Endothelial cell of umbilical vein (primary cell): ENCODE measurements around the gene TMEM51. TPM values are rescaled to one million over a fixed set of nuclear protein-coding genes. Genes with fewer than 3 reads are reported as not detected.
A peak's percentile ranks its signal among the peaks of the same experiment; 100 is the strongest.

Experiments used
- BruUV-seq: library from RNA; stranded (reverse); fragments of 400-500 nt; replicated peaks from 2 replicates; lab custom pipeline; 2021; lab: Mats Ljungman, UMichigan
- CTCF ChIA-PET: fragments of 300-600, 350-600 bp; sonication (Branson Sonifier 250); formaldehyde crosslinking; loops from one replicate; lab custom pipeline; 2021; ENCODE audit warnings: antibody characterized with exemption, inconsistent platforms; lab: Charles Lee
- POLR2A ChIA-PET: fragments of 300-600, 350-600 bp; sonication (Branson Sonifier 250); formaldehyde crosslinking; loops from one replicate; lab custom pipeline; 2021; ENCODE audit warnings: antibody characterized with exemption, inconsistent platforms; lab: Charles Lee
- DNase-seq: peaks from one replicate; pipeline ENCODE4 v3.0.0-alpha.2; 2011; ENCODE audit warnings: low read depth, low spot score
- FAIRE-seq: peaks from 2 replicates; lab custom pipeline; 2011; peaks lifted over from hg19 to GRCh38; lab: Jason Lieb, UNC
- H2AFZ ChIP-seq: 2 replicates; pipeline ENCODE4 v1.6.0; 2012; ENCODE audit warnings: low read depth, low read length, control low read depth, inconsistent platforms
- H3K27ac ChIP-seq: 2 replicates; pipeline ENCODE4 v1.5.1; 2011; ENCODE audit warnings: low read depth, mild to moderate bottlenecking, control low read depth, low read length, moderate library complexity; ENCODE audit not compliant: insufficient read depth
- H3K27me3 ChIP-seq, 2 experiments: 2 replicates each; pipeline versions ENCODE4 v1.6.0 to v1.6.1; 2011; ENCODE audit warnings: low read length in 2 of 2, mixed read lengths in 1 of 2; ENCODE audit not compliant: control insufficient read depth in 2 of 2, insufficient read depth in 2 of 2
- H3K36me3 ChIP-seq, 2 experiments: 2 replicates in 1 of 2; 3 replicates in 1 of 2; pipeline ENCODE4 v1.5.1; 2011; ENCODE audit warnings: low read length in 2 of 2, mild to moderate bottlenecking in 1 of 2, moderate library complexity in 1 of 2; ENCODE audit not compliant: control insufficient read depth in 2 of 2, insufficient read depth in 2 of 2; ENCODE audit errors: extremely low read depth in 1 of 2
- H3K4me1 ChIP-seq: 3 replicates; pipeline ENCODE4 v1.5.1; 2011; ENCODE audit warnings: mild to moderate bottlenecking, low read length; ENCODE audit not compliant: control insufficient read depth, insufficient read depth; ENCODE audit errors: extremely low read depth
- H3K4me2 ChIP-seq: 2 replicates; pipeline ENCODE4 v1.6.1; 2011; ENCODE audit warnings: low read length, control low read depth, mixed read lengths; ENCODE audit not compliant: insufficient read depth
- H3K4me3 ChIP-seq, 3 experiments: fragments of 200-600 bp in 1 of 3; sonication (generic), shearing (Covaris generic) in 1 of 3; replicated peaks in 1 of 3; 2 replicates each; pipeline ENCODE4 v1.5.1; 2011 to 2016; ENCODE audit warnings: control low read depth in 3 of 3, low read length in 3 of 3, mild to moderate bottlenecking in 2 of 3, inconsistent platforms in 1 of 3, low read depth in 1 of 3, moderate library complexity in 1 of 3; ENCODE audit not compliant: insufficient read depth in 1 of 3
- H3K79me2 ChIP-seq: 2 replicates; pipeline ENCODE4 v1.6.0; 2012; ENCODE audit warnings: low read length, inconsistent platforms; ENCODE audit not compliant: control insufficient read depth, insufficient read depth
- H3K9ac ChIP-seq: replicated peaks from 2 replicates; pipeline ENCODE3; 2011; ENCODE audit warnings: low read length, control low read depth; ENCODE audit not compliant: insufficient read depth; ENCODE audit errors: extremely low read depth
- H3K9me1 ChIP-seq: replicated peaks from 3 replicates; pipeline ENCODE4 v1.6.0; 2011; ENCODE audit warnings: mild to moderate bottlenecking, low read length; ENCODE audit not compliant: control insufficient read depth, insufficient read depth; ENCODE audit errors: extremely low read depth
- H3K9me3 ChIP-seq: replicated peaks from 2 replicates; pipeline ENCODE4 v1.5.1; 2012; ENCODE audit warnings: low read length, inconsistent platforms; ENCODE audit not compliant: control insufficient read depth, insufficient read depth
- H4K20me1 ChIP-seq: replicated peaks from 2 replicates; pipeline ENCODE3; 2011; ENCODE audit warnings: mild to moderate bottlenecking, low read length; ENCODE audit not compliant: control insufficient read depth, insufficient read depth; ENCODE audit errors: extremely low read depth
- EZH2 ChIP-seq: IDR thresholded peaks from 2 replicates; pipeline ENCODE4 v1.6.1; 2012; ENCODE audit warnings: borderline replicate concordance, low read depth, mild to moderate bottlenecking, moderate library complexity, low read length, inconsistent platforms; ENCODE audit not compliant: severe bottlenecking
- FOS ChIP-seq: IDR thresholded peaks from 2 replicates; pipeline ENCODE4 v1.6.1; 2011; ENCODE audit warnings: mild to moderate bottlenecking, low read length, moderate library complexity, borderline replicate concordance; ENCODE audit not compliant: insufficient read depth
- GATA2 ChIP-seq: IDR thresholded peaks from 2 replicates; pipeline ENCODE4 v1.7.0; 2011; ENCODE audit warnings: low read depth, mild to moderate bottlenecking, moderate library complexity, mixed read lengths, low read length; ENCODE audit not compliant: insufficient read length, insufficient read depth
- JUN ChIP-seq: IDR thresholded peaks from 2 replicates; pipeline ENCODE4 v1.6.1; 2011; ENCODE audit warnings: borderline replicate concordance, low read depth; ENCODE audit not compliant: insufficient read length, insufficient read depth
- MYC ChIP-seq: IDR thresholded peaks from one replicate; pipeline ENCODE4 v1.6.1; 2011; ENCODE audit warnings: mild to moderate bottlenecking, low read depth, low read length
- POLR2AphosphoS5 ChIP-seq: IDR thresholded peaks from 2 replicates; pipeline ENCODE4 v1.6.1; 2012; ENCODE audit warnings: low read depth, mild to moderate bottlenecking, control low read depth, low read length, moderate library complexity; ENCODE audit not compliant: insufficient read depth
- dilution Hi-C: fragments of 300-500 bp; cut with MboI; formaldehyde crosslinking; loops from one replicate; pipeline ENCODE4 v1.15.0; 2019; ENCODE audit warnings: low sequenced_read_pairs; ENCODE audit not compliant: extremely low pct_ligation_motif_present
- intact Hi-C: fragments of 100-400 bp; cut with micrococcal nuclease; formaldehyde crosslinking; loops from one replicate; pipeline ENCODE4 v1.10.0; 2022
- polyA plus RNA-seq, 4 experiments: library from polyadenylated mRNA; depleted of rRNA in 3 of 4; stranded (reverse) in 3 of 4; unstranded in 1 of 4; fragments of >200 nt; gene quantifications; 2 replicates each; pipeline versions ENCODE4 v1.2.1 to v1.2.3, GENCODE V29; 2011 to 2012; ENCODE audit warnings: missing spikeins in 1 of 4
- total RNA-seq: library from RNA; stranded (reverse); gene quantifications from 2 replicates; pipeline ENCODE4 v1.2.3, GENCODE V29; 2021
- TF ChIP-seq, protein P1 (sequence below): IDR thresholded peaks from 2 replicates; pipeline ENCODE4 v1.6.1; 2011; ENCODE audit not compliant: insufficient read depth, insufficient read length

The TMEM51 gene
- total and polyA plus RNA-seq, 2 donors (not counting 3 experiments of a cell fraction or from before 2014, with no cell fraction given): 13.7 to 13.9 TPM

GRCh38 chr1:15260418-15261154 lies 107.0 kb downstream of the TMEM51 start:
- H3K9ac ChIP-seq: peak overlapping the region; percentile 54
- peak overlapping the region; percentile 61 for H3K4me2 ChIP-seq
- DNase-seq (peak; percentile 64), FAIRE-seq (peak; percentile 58)
- peaks cover 23% of the 10 kb centered on the region for H3K4me1 ChIP-seq
- H3K27ac ChIP-seq: peak overlapping the region; percentile 78
- H3K4me3 ChIP-seq: no peak overlapping the region
- no peaks in the 10 kb centered on the region for H4K20me1 ChIP-seq
- BruUV-seq: no TSS peak
- intact Hi-C loops: loop anchor here (1.0 to 2.0 kb wide), 7 partner anchors 12 to 252 kb away; partner anchors contain the start of gene FHAD1
- dilution Hi-C loops: no loop called here
- ChIA-PET CTCF (interaction anchor here (1.0 to 4.3 kb wide), 7 partner anchors 10 to 137 kb away, joined by 3 to 33 read pairs (median 7); partner anchors contain the start of genes FHAD1 and TMEM51), POLR2A (no interaction called here)
- H2AFZ ChIP-seq: peak overlapping the region; percentile 79
- H3K9me1 ChIP-seq: no peaks in the 10 kb centered on the region
- peaks cover 1 to 5% of the 10 kb centered on the region in 2 experiments for H3K27me3 ChIP-seq
- H3K9me3 ChIP-seq: no peaks in the 10 kb centered on the region
- no peaks in the 10 kb centered on the region for H3K79me2 ChIP-seq
- TF ChIP-seq, protein P1, sequence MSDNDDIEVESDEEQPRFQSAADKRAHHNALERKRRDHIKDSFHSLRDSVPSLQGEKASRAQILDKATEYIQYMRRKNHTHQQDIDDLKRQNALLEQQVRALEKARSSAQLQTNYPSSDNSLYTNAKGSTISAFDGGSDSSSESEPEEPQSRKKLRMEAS: no peak
- TF ChIP-seq GATA2 (peak; percentile 39), JUN (peak; percentile 76), MYC (no peak), POLR2AphosphoS5 (peak; percentile 28), FOS (peak; percentile 84), EZH2 (no peak)
- H3K36me3 ChIP-seq: no peaks in the 10 kb centered on the region
